HepG2 (cell line): ENCODE data around the gene PLSCR4. TPM values are rescaled to one million over a fixed set of nuclear protein-coding genes. Genes with fewer than 3 reads are reported as not detected.

ENCODE experiments used
- CC2D1A ChIP-seq: sonication (generic); formaldehyde crosslinking; IDR thresholded peaks from 2 replicates; pipeline ENCODE4 v1.8.1; 2023; ENCODE audit warnings: mild to moderate bottlenecking, missing genetic modification reagents
- CENPX ChIP-seq: sonication (generic); formaldehyde crosslinking; IDR thresholded peaks from 2 replicates; pipeline ENCODE4 v1.9.0; 2021; ENCODE audit warnings: mild to moderate bottlenecking, missing genetic modification reagents, moderate library complexity
- CHCHD3 ChIP-seq: sonication (generic); formaldehyde crosslinking; IDR thresholded peaks from 2 replicates; pipeline ENCODE4 v1.8.0; 2022; ENCODE audit warnings: mild to moderate bottlenecking, missing genetic modification reagents, moderate library complexity
- CHD2 ChIP-seq: IDR thresholded peaks from 2 replicates; pipeline ENCODE4 v1.6.1; 2011; ENCODE audit warnings: low read depth, low read length, improper control_type of control experiment
- DZIP1 ChIP-seq: sonication (generic); formaldehyde crosslinking; IDR thresholded peaks from 2 replicates; pipeline ENCODE4 v1.5.0; 2020; ENCODE audit warnings: mild to moderate bottlenecking, missing genetic modification reagents
- ISX ChIP-seq: sonication (generic); formaldehyde crosslinking; conservative IDR thresholded peaks from 2 replicates; pipeline ENCODE4 v1.5.0; 2020; ENCODE audit warnings: missing genetic modification reagents
- KIAA2018 ChIP-seq: sonication (generic); formaldehyde crosslinking; IDR thresholded peaks from 2 replicates; pipeline ENCODE4 v1.5.0; 2020; ENCODE audit warnings: mild to moderate bottlenecking, missing genetic modification reagents, borderline replicate concordance
- MYNN ChIP-seq: sonication (generic); formaldehyde crosslinking; IDR thresholded peaks from 2 replicates; pipeline ENCODE4 v1.4.0; 2020; ENCODE audit warnings: mild to moderate bottlenecking, low read depth, missing genetic modification reagents
- TIGD3 ChIP-seq: sonication (generic); formaldehyde crosslinking; IDR thresholded peaks from 2 replicates; pipeline ENCODE4 v1.5.1; 2020; ENCODE audit warnings: mild to moderate bottlenecking, missing genetic modification reagents, borderline replicate concordance
- TRAFD1 ChIP-seq: sonication (generic); formaldehyde crosslinking; IDR thresholded peaks from 2 replicates; pipeline ENCODE4 v1.5.1; 2020; ENCODE audit warnings: missing genetic modification reagents, mild to moderate bottlenecking, borderline replicate concordance
- ZFP90 ChIP-seq: sonication (generic); formaldehyde crosslinking; IDR thresholded peaks from 2 replicates; pipeline ENCODE4 v1.8.0; 2022; ENCODE audit warnings: missing genetic modification reagents, mild to moderate bottlenecking, inconsistent platforms, borderline replicate concordance
- ZNF660 ChIP-seq: sonication (generic); formaldehyde crosslinking; IDR thresholded peaks from 2 replicates; pipeline ENCODE4 v1.5.1; 2020; ENCODE audit warnings: mild to moderate bottlenecking, low read depth, missing genetic modification reagents, borderline replicate concordance
- polyA plus RNA-seq, 8 experiments: library from polyadenylated mRNA; depleted of rRNA in 3 of 8; stranded (reverse) in 7 of 8; unstranded in 1 of 8; fragments of >200 nt; fragmentation: Illumina TruSeq in 4 of 8; extraction: Trizol in 4 of 8; gene quantifications; 2 replicates each; pipeline versions ENCODE4 v1.2.1 to v1.2.3, GENCODE V29; 2011 to 2016; ENCODE audit warnings: low read depth in 4 of 8, missing spikeins in 1 of 8, mixed read lengths in 1 of 8; ENCODE audit not compliant: insufficient read depth in 1 of 8
- total RNA-seq, 5 experiments: library from RNA; depleted of rRNA; stranded (reverse); fragments of >200 nt; fragmentation: Illumina TruSeq; extraction: Trizol; gene quantifications; 2 replicates each; pipeline ENCODE4 v1.2.3, GENCODE V29; 2016; ENCODE audit warnings: low read depth in 1 of 5

Gene PLSCR4
- total and polyA plus RNA-seq, 2 of the 13 experiments (the other 11 are each of a cell fraction or from before 2014, with no cell fraction given) = 1.5 to 59.0 TPM

- no peak for TF ChIP-seq KIAA2018
- TF ChIP-seq TIGD3 = no peak
- no peak for TF ChIP-seq TRAFD1 (CRISPR knock-in tag)
- TF ChIP-seq CHD2 = peak; percentile 97
- TF ChIP-seq ISX (CRISPR knock-in tag) = 0 out of 2 replicates have a peak, but pooled peaks have one; percentile 61
- no peak for TF ChIP-seq CC2D1A
- TF ChIP-seq CENPX (CRISPR knock-in tag) = no peak
- peak; percentile 71; the same call in 1 of the 2 replicates for TF ChIP-seq ZFP90 (CRISPR knock-in tag)
- TF ChIP-seq CHCHD3 (CRISPR knock-in tag) = peak; percentile 56; the same call in 1 of the 2 replicates
- no peak for TF ChIP-seq MYNN
- TF ChIP-seq ZNF660 (CRISPR knock-in tag) = no peak
- TF ChIP-seq DZIP1 (CRISPR knock-in tag) = no peak
Observed at GRCh38 chr3:146160964-146161662, 89.8 kb downstream of the PLSCR4 start, which contains the start of gene PLOD2 (continued).
